ENCODE data around the gene NKX2-4.

DNA sequence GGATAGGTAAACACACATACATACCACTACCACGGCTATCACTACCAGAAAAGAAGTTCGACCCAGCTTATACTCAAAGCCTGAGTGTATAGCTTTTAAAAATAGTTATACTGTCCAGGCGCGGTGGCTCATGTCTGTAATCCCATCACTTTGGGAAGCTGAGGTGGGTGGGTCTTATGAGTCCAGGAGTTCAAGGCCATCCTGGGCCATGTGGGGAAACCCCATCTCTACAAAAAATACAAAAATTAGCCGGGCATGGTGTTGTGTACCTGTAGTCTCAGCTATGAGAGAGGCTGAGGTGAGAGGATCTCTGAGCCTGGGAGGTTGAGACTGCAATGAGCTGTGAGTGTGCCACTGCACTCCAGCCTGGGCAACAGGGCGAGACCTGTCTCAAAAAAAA lies 32.9 kb downstream of the NKX2-4 start:
- no peak for TF ChIP-seq CTCF (IDR thresholded peaks at IDR 0.05)
- no peak for TF ChIP-seq ZFX (IDR thresholded peaks at IDR 0.05; ENCODE audit: borderline replicate concordance)

Measured in 22Rv1 (cell line).